ENCODE measurements around the gene POU6F1. TPM values are rescaled to one million over a fixed set of nuclear protein-coding genes. Genes with fewer than 3 reads are reported as not detected.

The POU6F1 gene, protein sequence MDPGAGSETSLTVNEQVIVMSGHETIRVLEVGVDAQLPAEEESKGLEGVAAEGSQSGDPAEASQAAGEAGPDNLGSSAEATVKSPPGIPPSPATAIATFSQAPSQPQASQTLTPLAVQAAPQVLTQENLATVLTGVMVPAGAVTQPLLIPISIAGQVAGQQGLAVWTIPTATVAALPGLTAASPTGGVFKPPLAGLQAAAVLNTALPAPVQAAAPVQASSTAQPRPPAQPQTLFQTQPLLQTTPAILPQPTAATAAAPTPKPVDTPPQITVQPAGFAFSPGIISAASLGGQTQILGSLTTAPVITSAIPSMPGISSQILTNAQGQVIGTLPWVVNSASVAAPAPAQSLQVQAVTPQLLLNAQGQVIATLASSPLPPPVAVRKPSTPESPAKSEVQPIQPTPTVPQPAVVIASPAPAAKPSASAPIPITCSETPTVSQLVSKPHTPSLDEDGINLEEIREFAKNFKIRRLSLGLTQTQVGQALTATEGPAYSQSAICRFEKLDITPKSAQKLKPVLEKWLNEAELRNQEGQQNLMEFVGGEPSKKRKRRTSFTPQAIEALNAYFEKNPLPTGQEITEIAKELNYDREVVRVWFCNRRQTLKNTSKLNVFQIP
- 3.0 and 11.0 TPM in 2 replicates for total RNA-seq

DNA sequence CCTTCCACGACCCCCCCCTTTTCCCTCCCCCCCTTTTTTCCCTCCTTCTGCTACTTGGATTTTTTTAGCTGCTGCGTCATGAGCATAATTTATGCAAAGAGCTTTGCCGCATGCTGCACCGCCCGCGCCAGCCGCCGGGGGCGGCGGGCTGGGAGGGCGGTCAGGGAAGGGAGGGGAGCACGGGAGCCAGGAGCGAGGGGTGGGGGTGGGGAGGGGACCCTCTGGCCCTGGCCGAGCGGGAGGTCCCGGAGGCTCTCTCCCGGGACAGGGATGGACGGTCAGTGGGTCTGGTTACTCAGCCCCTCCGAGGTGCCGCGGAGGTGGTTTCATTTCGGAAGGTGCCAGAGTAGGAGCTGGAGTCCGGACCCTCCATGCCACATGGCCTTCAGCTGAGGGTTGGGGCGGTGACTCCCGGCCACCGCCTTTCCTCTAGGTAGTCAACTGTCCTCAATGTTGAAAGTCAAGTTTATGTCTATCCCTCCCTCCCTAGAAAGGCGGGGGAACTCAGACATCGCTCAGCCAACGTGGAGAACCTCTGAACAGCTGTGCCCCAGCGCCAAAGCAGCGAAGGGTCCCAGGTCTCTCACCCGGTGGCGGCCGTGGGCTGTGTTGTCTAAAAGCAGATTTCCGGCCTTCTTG, at the start of gene POU6F1:
TSS of gene POU6F1 (minus strand) at position 95 of the 639 bp plus-strand sequence. CDS start 11,226 bp downstream, outside the sequence.

DNA sequence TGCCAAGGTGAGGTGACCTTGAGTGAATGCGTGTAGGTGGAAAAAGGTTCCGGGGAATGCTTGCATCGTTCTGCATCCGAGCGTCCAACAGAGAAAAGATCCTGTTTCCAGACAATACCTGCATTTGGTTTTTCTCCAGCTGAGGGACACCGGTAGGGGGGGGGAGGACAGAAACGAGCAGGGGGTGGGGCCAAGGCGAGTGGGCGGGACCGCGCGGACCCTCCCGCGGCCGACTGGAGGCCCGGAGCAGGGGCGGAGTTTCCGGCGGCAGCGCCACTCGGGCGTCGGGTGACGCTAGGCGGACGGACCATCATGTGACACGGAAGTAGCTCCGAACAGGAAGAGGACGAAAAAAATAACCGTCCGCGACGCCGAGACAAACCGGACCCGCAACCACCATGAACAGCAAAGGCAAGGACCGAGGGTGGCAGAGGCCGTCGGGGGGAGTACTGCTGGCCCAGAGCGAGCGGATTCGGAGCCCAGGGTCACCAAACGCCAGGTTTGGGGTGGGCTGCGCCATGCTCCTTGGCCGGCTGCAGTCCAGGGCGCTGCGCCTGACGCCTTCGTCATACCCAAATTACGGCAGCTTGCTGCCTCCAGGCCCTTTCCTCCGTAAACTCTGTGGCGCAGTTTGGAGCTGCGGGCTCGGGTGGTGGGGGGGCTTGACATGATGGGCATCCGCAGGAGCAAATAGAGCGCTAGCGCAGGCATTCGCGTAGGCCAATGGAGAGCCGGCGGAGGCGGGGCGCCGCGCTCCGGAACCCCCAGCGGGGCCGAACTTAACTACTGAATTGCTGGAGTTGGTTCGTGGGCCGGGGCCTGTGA, 20.9 kb upstream of the POU6F1 start, which contains the start of gene DAZAP2:
TSS of gene DAZAP2 (plus strand) at position 317 of the 825 bp plus-strand sequence. CDS start at position 399, 82 bp downstream.

GRCh38 chr12:51172515-51173431, 45.1 kb downstream of the POU6F1 start, which contains the start of gene TFCP2:
TFCP2 (minus strand) TSS chr12:51173135; CDS start chr12:51172422, 713 bp downstream.

Other genes starting within 250 kb of the POU6F1 start
- gene SLC11A2, start 191.7 kb downstream of the POU6F1 start, total RNA-seq = 16.1 and 21.9 TPM in 2 replicates
- 34.3 and 46.1 TPM in 2 replicates for gene LETMD1, start 169.7 kb downstream of the POU6F1 start, total RNA-seq
- 12.1 and 14.5 TPM in 2 replicates for gene CSRNP2, start 134.5 kb downstream of the POU6F1 start, total RNA-seq
- gene TFCP2, start 44.9 kb downstream of the POU6F1 start, total RNA-seq = 7.5 and 7.8 TPM in 2 replicates
- gene DAZAP2, start 20.8 kb upstream of the POU6F1 start, total RNA-seq = 206 and 231 TPM in 2 replicates
- 22.5 and 31.9 TPM in 2 replicates for gene SMAGP, start 52.4 kb upstream of the POU6F1 start, total RNA-seq
- gene BIN2, start 106.1 kb upstream of the POU6F1 start, total RNA-seq = not detected in 2 replicates
- not detected in 2 replicates for gene CELA1, start 128.6 kb upstream of the POU6F1 start, total RNA-seq
- gene GALNT6, start 173.3 kb upstream of the POU6F1 start, total RNA-seq = 37.5 and 39.7 TPM in 2 replicates
- gene SLC4A8, start 206.8 kb upstream of the POU6F1 start, total RNA-seq = 2.0 and 8.3 TPM in 2 replicates